Caki2 (cell line): ENCODE data around the gene ARRDC4. TPM values are rescaled to one million over a fixed set of nuclear protein-coding genes. Genes with fewer than 3 reads are reported as not detected.

ENCODE experiments used
- DNase-seq: peaks from one replicate; pipeline ENCODE4 v3.0.0-alpha.2; 2015; ENCODE audit warnings: low read depth
- in situ Hi-C: cut with HindIII; loops from 2 replicates; pipeline ENCODE4 v1.10.0; 2016; ENCODE audit warnings: low sequenced_read_pairs, low pct_unique_long_range_greater_than_20kb, mixed read lengths
- total RNA-seq: library from RNA; depleted of rRNA; stranded (reverse); fragments of >200 nt; shearing (Covaris generic); gene quantifications from 2 replicates; pipeline ENCODE4 v1.2.3, GENCODE V29; 2014; ENCODE audit warnings: low replicate concordance; rRNA removed

ARRDC4 gene
- total RNA-seq = 6.3 and 13.4 TPM in 2 replicates

- DNase-seq = peak; percentile 100
- in situ Hi-C loops = no loop called here
Measured at GRCh38 chr15:97960364-97961066, at the start of gene ARRDC4. TSS of gene ARRDC4 (plus strand) at chr15:97960703. CDS start at chr15:97960862, 159 bp downstream.

- in situ Hi-C loops = no loop called here
- no peak for DNase-seq
Measured at GRCh38 chr15:97914711-97915110, 45.8 kb upstream of the ARRDC4 start.

GRCh38 chr15:97915261-97915660, 45.2 kb upstream of the ARRDC4 start:
- in situ Hi-C loops = no loop called here
- DNase-seq = no peak

- in situ Hi-C loops = no loop called here
- no peak for DNase-seq
Measured at GRCh38 chr15:97921296-97921865, 39.1 kb upstream of the ARRDC4 start.

GRCh38 chr15:97929456-97930229, 30.9 kb upstream of the ARRDC4 start:
- no peak for DNase-seq
- in situ Hi-C loops = no loop called here

- in situ Hi-C loops = no loop called here
- DNase-seq = no peak
Measured at GRCh38 chr15:97930230-97930629, 30.3 kb upstream of the ARRDC4 start.

- no peak for DNase-seq
- in situ Hi-C loops = no loop called here
Measured at GRCh38 chr15:97931314-97931713, 29.2 kb upstream of the ARRDC4 start.

GRCh38 chr15:97933589-97933988, 26.9 kb upstream of the ARRDC4 start:
- DNase-seq = no peak
- in situ Hi-C loops = no loop called here

GRCh38 chr15:97940993-97941392, 19.5 kb upstream of the ARRDC4 start:
- no peak for DNase-seq
- in situ Hi-C loops = no loop called here

- DNase-seq = no peak
- in situ Hi-C loops = no loop called here
Measured at GRCh38 chr15:97941572-97941971, 18.9 kb upstream of the ARRDC4 start.

GRCh38 chr15:97944724-97945123, 15.8 kb upstream of the ARRDC4 start:
- DNase-seq = no peak
- in situ Hi-C loops = no loop called here

- DNase-seq = no peak
- in situ Hi-C loops = no loop called here
Measured at GRCh38 chr15:97947465-97948260, 12.8 kb upstream of the ARRDC4 start.

- no peak for DNase-seq
- in situ Hi-C loops = no loop called here
Measured at GRCh38 chr15:97953254-97953653, 7.2 kb upstream of the ARRDC4 start.

- no peak for DNase-seq
- in situ Hi-C loops = no loop called here
Measured at GRCh38 chr15:97953748-97954147, 6.8 kb upstream of the ARRDC4 start.

GRCh38 chr15:97955035-97955434, 5.5 kb upstream of the ARRDC4 start:
- DNase-seq = no peak
- in situ Hi-C loops = no loop called here

GRCh38 chr15:97955529-97955928, 5.0 kb upstream of the ARRDC4 start:
- DNase-seq = no peak
- in situ Hi-C loops = no loop called here

- in situ Hi-C loops = no loop called here
- DNase-seq = no peak
Measured at GRCh38 chr15:97959724-97960363, 659 bp upstream of the ARRDC4 start.
